HepG2 (cell line): ENCODE data around the gene MYLK. TPM values are rescaled to one million over a fixed set of nuclear protein-coding genes. Genes with fewer than 3 reads are reported as not detected.
A peak's percentile ranks its signal among the peaks of the same experiment; 100 is the strongest.

ENCODE experiments used
- HHEX ChIP-seq: IDR thresholded peaks from 2 replicates; pipeline ENCODE4 v1.6.1; 2016; ENCODE audit warnings: control low read depth
- HOMEZ ChIP-seq: IDR thresholded peaks from 2 replicates; pipeline ENCODE4 v1.6.1; 2016; ENCODE audit warnings: low read depth
- MED1 ChIP-seq: sonication (generic); formaldehyde crosslinking; IDR thresholded peaks from 2 replicates; pipeline ENCODE4 v1.4.0; 2020; ENCODE audit warnings: missing genetic modification reagents
- MXD1 ChIP-seq: sonication (generic); formaldehyde crosslinking; IDR thresholded peaks from 2 replicates; pipeline ENCODE4 v1.4.0; 2020; ENCODE audit warnings: mild to moderate bottlenecking, missing genetic modification reagents
- PCBP2 ChIP-seq: fragments of 200-400 bp; formaldehyde crosslinking; optimal IDR thresholded peaks from 2 replicates; pipeline ENCODE3; 2018; ENCODE audit warnings: low read length, low read depth; ENCODE audit not compliant: poor library complexity, severe bottlenecking
- SIN3A ChIP-seq: IDR thresholded peaks from 2 replicates; pipeline ENCODE4 v1.6.1; 2011; ENCODE audit warnings: low read depth, mild to moderate bottlenecking, control low read depth, low read length, borderline replicate concordance
- UBTF ChIP-seq: sonication (generic); formaldehyde crosslinking; IDR thresholded peaks from 2 replicates; pipeline ENCODE4 v1.4.0; 2020; ENCODE audit warnings: mild to moderate bottlenecking, missing genetic modification reagents
- USF2 ChIP-seq, 2 experiments: sonication (generic) in 1 of 2; formaldehyde crosslinking in 1 of 2; IDR thresholded peaks; 2 replicates each; pipeline versions ENCODE4 v1.5.1 to v1.6.1; 2011 to 2020; ENCODE audit warnings: borderline replicate concordance in 1 of 2, low read depth in 1 of 2, low read length in 1 of 2, mild to moderate bottlenecking in 1 of 2, missing genetic modification reagents in 1 of 2, moderate library complexity in 1 of 2
- YEATS2 ChIP-seq: sonication (generic); formaldehyde crosslinking; IDR thresholded peaks from 2 replicates; pipeline ENCODE4 v1.4.0; 2020; ENCODE audit warnings: missing genetic modification reagents, borderline replicate concordance
- ZNF800 ChIP-seq: sonication (generic); formaldehyde crosslinking; IDR thresholded peaks from 2 replicates; pipeline ENCODE4 v1.4.0; 2020; ENCODE audit warnings: missing genetic modification reagents
- ZNF841 ChIP-seq: sonication (generic); formaldehyde crosslinking; IDR thresholded peaks from 2 replicates; pipeline ENCODE4 v1.8.1; 2023; ENCODE audit warnings: missing genetic modification reagents, borderline replicate concordance
- ZXDC ChIP-seq: sonication (generic); formaldehyde crosslinking; IDR thresholded peaks from 2 replicates; pipeline ENCODE4 v1.5.0; 2020; ENCODE audit warnings: mild to moderate bottlenecking, missing genetic modification reagents
- polyA plus RNA-seq, 8 experiments: library from polyadenylated mRNA; depleted of rRNA in 3 of 8; stranded (reverse) in 7 of 8; unstranded in 1 of 8; fragments of >200 nt; fragmentation: Illumina TruSeq in 4 of 8; extraction: Trizol in 4 of 8; gene quantifications; 2 replicates each; pipeline versions ENCODE4 v1.2.1 to v1.2.3, GENCODE V29; 2011 to 2016; ENCODE audit warnings: low read depth in 4 of 8, missing spikeins in 1 of 8, mixed read lengths in 1 of 8; ENCODE audit not compliant: insufficient read depth in 1 of 8
- total RNA-seq, 5 experiments: library from RNA; depleted of rRNA; stranded (reverse); fragments of >200 nt; fragmentation: Illumina TruSeq; extraction: Trizol; gene quantifications; 2 replicates each; pipeline ENCODE4 v1.2.3, GENCODE V29; 2016; ENCODE audit warnings: low read depth in 1 of 5

The MYLK gene
- total and polyA plus RNA-seq, 2 of the 13 experiments (the other 11 are each of a cell fraction or from before 2014, with no cell fraction given), result 10.6 to 34.9 TPM

GRCh38 chr3:123605789-123606234 is 278.3 kb downstream of the MYLK start (continued):
- no peak for TF ChIP-seq ZXDC (CRISPR knock-in tag)
- peak; percentile 85 for TF ChIP-seq MED1 (CRISPR knock-in tag)
- no peak for TF ChIP-seq MXD1 (CRISPR knock-in tag)
- TF ChIP-seq HOMEZ (CRISPR knock-in tag), result peak; percentile 97
- no peak for TF ChIP-seq USF2 (IDR thresholded peaks at IDR 0.05; ENCODE audit: low read depth, low read length)
- no peak for TF ChIP-seq USF2 (CRISPR knock-in tag; IDR thresholded peaks at IDR 0.05; ENCODE audit: borderline replicate concordance)
- no peak for TF ChIP-seq ZNF841 (CRISPR knock-in tag)
- TF ChIP-seq UBTF, result no peak
- TF ChIP-seq YEATS2 (CRISPR knock-in tag), result peak; percentile 68; the same call in 1 of the 2 replicates
- peak; percentile 57; the same call in 1 of the 2 replicates for TF ChIP-seq HHEX (CRISPR knock-in tag)
- no peak for TF ChIP-seq PCBP2
- no peak for TF ChIP-seq ZNF800 (CRISPR knock-in tag)
- TF ChIP-seq SIN3A, result no peak
